IMR-90 (cell line): ENCODE results near the gene FRMD6. TPM values are rescaled to one million over a fixed set of nuclear protein-coding genes. Genes with fewer than 3 reads are reported as not detected.
"Not testable (repeated sequence)": the region's sequence is repeated elsewhere in the genome, so short reads cannot be mapped to it uniquely, and the experiment has no call there.

Experiments
- ATAC-seq: fragments of 200-7000 bp; cut with Tn5 transposase; 2 replicates; pipeline ENCODE4 v1.9.1; 2020; ENCODE audit warnings: low read depth, mild to moderate bottlenecking, moderate library complexity
- BruUV-seq: library from RNA; stranded (reverse); fragments of 400-500 nt; replicated peaks from 2 replicates; lab custom pipeline; 2021; lab: Mats Ljungman, UMichigan
- CTCF ChIA-PET: fragments of 300-600 bp; formaldehyde crosslinking; extraction: SDS; loops from one replicate; lab custom pipeline; 2021; ENCODE audit warnings: antibody characterized with exemption; lab: Yijun Ruan, JAX
- POLR2A ChIA-PET: fragments of 300-600 bp; sonication (Branson Sonifier 250); formaldehyde crosslinking; loops from one replicate; lab custom pipeline; 2022; ENCODE audit warnings: antibody characterized with exemption; ENCODE audit not compliant: unreplicated experiment; lab: Charles Lee
- DNase-seq: peaks from one replicate; pipeline ENCODE4 v3.0.0; 2013
- H2AFZ ChIP-seq: replicated peaks from 2 replicates; pipeline ENCODE3; 2013; ENCODE audit warnings: low read length, mild to moderate bottlenecking; ENCODE audit not compliant: poor library complexity
- H2AK5ac ChIP-seq: 2 replicates; pipeline ENCODE4 v1.6.1; 2013; ENCODE audit warnings: low read depth, low read length, inconsistent platforms
- H2AK9ac ChIP-seq: replicated peaks from 2 replicates; pipeline ENCODE3; 2013; ENCODE audit warnings: mild to moderate bottlenecking, low read depth, low read length, moderate library complexity; ENCODE audit not compliant: poor library complexity
- H2BK120ac ChIP-seq: 2 replicates; pipeline ENCODE4 v1.6.1; 2013; ENCODE audit warnings: low read depth, low read length, inconsistent platforms
- H2BK15ac ChIP-seq: 3 replicates; pipeline ENCODE4 v1.6.1; 2013; ENCODE audit warnings: low read depth, low read length, inconsistent platforms
- H2BK20ac ChIP-seq: 2 replicates; pipeline ENCODE4 v1.6.1; 2013; ENCODE audit warnings: low read depth, mild to moderate bottlenecking, inconsistent platforms, low read length, moderate library complexity
- H2BK5ac ChIP-seq: 2 replicates; pipeline ENCODE4 v1.6.1; 2013; ENCODE audit warnings: mild to moderate bottlenecking, low read depth, low read length, inconsistent platforms; ENCODE audit not compliant: poor library complexity, severe bottlenecking
- H3K14ac ChIP-seq: replicated peaks from 2 replicates; pipeline ENCODE4 v1.6.1; 2013; ENCODE audit warnings: low read depth, low read length, inconsistent platforms
- H3K18ac ChIP-seq: 2 replicates; pipeline ENCODE4 v1.6.1; 2013; ENCODE audit warnings: low read depth, low read length, control low read depth
- H3K23ac ChIP-seq: 2 replicates; pipeline ENCODE4 v1.6.1; 2013; ENCODE audit warnings: low read depth, low read length, inconsistent platforms
- H3K27ac ChIP-seq: 2 replicates; pipeline ENCODE4 v1.5.1; 2013; ENCODE audit warnings: mild to moderate bottlenecking, control low read depth, low read length; ENCODE audit not compliant: insufficient read depth
- H3K27me3 ChIP-seq: 2 replicates; pipeline ENCODE4 v1.6.1; 2013; ENCODE audit warnings: low read length; ENCODE audit not compliant: control insufficient read depth, insufficient read depth
- H3K36me3 ChIP-seq: 2 replicates; pipeline ENCODE4 v1.6.1; 2013; ENCODE audit warnings: low read length, mixed read lengths; ENCODE audit not compliant: control insufficient read depth, insufficient read depth
- H3K4ac ChIP-seq: 2 replicates; pipeline ENCODE4 v1.6.1; 2013; ENCODE audit warnings: low read depth, low read length, inconsistent platforms
- H3K4me1 ChIP-seq: 2 replicates; pipeline ENCODE4 v1.6.1; 2013; ENCODE audit warnings: low read length, mixed read lengths; ENCODE audit not compliant: control insufficient read depth, insufficient read depth
- H3K4me2 ChIP-seq: 2 replicates; pipeline ENCODE4 v1.6.1; 2013; ENCODE audit warnings: low read depth, mild to moderate bottlenecking, control low read depth, low read length, moderate library complexity
- H3K4me3 ChIP-seq: 2 replicates; pipeline ENCODE4 v1.5.1; 2013; ENCODE audit warnings: low read depth, mild to moderate bottlenecking, control low read depth, low read length, moderate library complexity; ENCODE audit not compliant: insufficient read depth
- H3K56ac ChIP-seq: 2 replicates; pipeline ENCODE4 v1.6.1; 2013; ENCODE audit warnings: low read length, inconsistent platforms; ENCODE audit not compliant: insufficient read depth; ENCODE audit errors: extremely low read depth
- H3K79me1 ChIP-seq, 2 experiments: 2 replicates each; pipeline ENCODE4 v1.6.1; 2013; ENCODE audit warnings: low read length in 2 of 2, inconsistent platforms in 1 of 2, low read depth in 1 of 2
- H3K9ac ChIP-seq: 2 replicates; pipeline ENCODE4 v1.6.1; 2013; ENCODE audit warnings: low read depth, low read length, control low read depth
- H3K9me1 ChIP-seq: 2 replicates; pipeline ENCODE4 v1.6.1; 2013; ENCODE audit warnings: low read length, inconsistent platforms; ENCODE audit not compliant: insufficient read depth
- H3K9me3 ChIP-seq: 2 replicates; pipeline ENCODE4 v1.6.1; 2013; ENCODE audit warnings: low read length; ENCODE audit not compliant: control insufficient read depth, insufficient read depth
- H4K20me1 ChIP-seq: 2 replicates; pipeline ENCODE4 v1.6.1; 2013; ENCODE audit warnings: low read length, inconsistent platforms; ENCODE audit not compliant: insufficient read depth
- H4K5ac ChIP-seq: 2 replicates; pipeline ENCODE4 v1.6.1; 2013; ENCODE audit warnings: mild to moderate bottlenecking, low read depth, low read length, control low read depth
- H4K8ac ChIP-seq, 2 experiments: 2 replicates each; pipeline ENCODE4 v1.6.1; 2013; ENCODE audit warnings: low read depth in 2 of 2, low read length in 2 of 2, control low read depth in 1 of 2, inconsistent platforms in 1 of 2
- H4K91ac ChIP-seq: 2 replicates; pipeline ENCODE4 v1.6.1; 2013; ENCODE audit warnings: low read depth, low read length, inconsistent platforms; ENCODE audit not compliant: insufficient read depth
- WGBS, 2 experiments: methylation state at CpG; one replicate each; pipeline versions ENCODE4 v1.1.5 to v1.1.7; 2013; ENCODE audit warnings: missing lambda C conversion rate in 2 of 2; ENCODE audit not compliant: insufficient read length in 1 of 2; ENCODE audit errors: extremely low coverage in 2 of 2; 5-methylcytosine and 5-hydroxymethylcytosine counted together
- dilution Hi-C: fragments of 300-500 bp; cut with HindIII; formaldehyde crosslinking; loops from one replicate; pipeline ENCODE4 v1.14.3; 2018; ENCODE audit warnings: low sequenced_read_pairs; ENCODE audit not compliant: unreplicated experiment
- in situ Hi-C: fragments of 300-500 bp; cut with MboI; formaldehyde crosslinking; loops from 3 replicates; pipeline ENCODE4 v1.14.3; 2019; ENCODE audit warnings: low sequenced_read_pairs, inconsistent platforms, mixed read lengths
- intact Hi-C: fragments of 100-400 bp; cut with micrococcal nuclease; formaldehyde crosslinking; loops from 2 replicates; pipeline ENCODE4 v1.10.0; 2022
- polyA plus RNA-seq, 3 experiments: library from polyadenylated mRNA; depleted of rRNA; stranded (reverse); fragments of >200 nt; gene quantifications; 2 replicates each; pipeline ENCODE4 v1.2.3, GENCODE V29; 2012; ENCODE audit warnings: low replicate concordance in 1 of 3
- total RNA-seq: library from RNA; depleted of rRNA; stranded (reverse); fragments of >200 nt; gene quantifications from 2 replicates; pipeline ENCODE4 v1.2.3, GENCODE V29; 2012

The FRMD6 gene
- total and polyA plus RNA-seq, 2 of the 4 experiments (the other 2 are of a cell fraction), result 243 to 682 TPM

DNA sequence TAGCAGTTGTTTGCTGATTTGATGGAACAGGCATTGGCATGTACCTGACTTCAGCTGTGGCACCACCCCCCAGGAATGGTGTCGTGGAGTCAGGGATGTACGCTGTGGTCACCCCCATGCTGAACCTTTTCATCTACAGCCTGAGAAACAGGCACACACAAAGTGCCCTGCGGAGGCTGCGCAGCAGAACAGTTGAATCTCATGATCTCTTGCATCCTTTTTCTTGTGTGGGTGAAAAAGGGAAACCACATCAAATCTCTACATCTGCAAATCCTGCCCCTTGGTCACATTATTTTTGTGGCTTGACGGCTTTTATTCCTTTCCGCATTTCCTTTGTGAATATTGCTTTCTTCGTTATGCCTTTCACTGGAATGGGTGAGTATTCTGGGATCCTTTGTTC lies 106.0 kb downstream of the FRMD6 start:
- H3K4me1 ChIP-seq, H2AFZ ChIP-seq, ATAC-seq, H4K5ac ChIP-seq, H3K23ac ChIP-seq, H3K36me3 ChIP-seq, H3K18ac ChIP-seq, H3K9me3 ChIP-seq, H3K14ac ChIP-seq, POLR2A ChIA-PET, H3K4me3 ChIP-seq, H3K56ac ChIP-seq, H2AK9ac ChIP-seq, BruUV-seq, H3K4ac ChIP-seq, intact Hi-C loops, H4K8ac ChIP-seq, H2BK15ac ChIP-seq, H2BK120ac ChIP-seq, H3K4me2 ChIP-seq, H3K79me1 ChIP-seq, H4K20me1 ChIP-seq, CTCF ChIA-PET, H2BK5ac ChIP-seq, H3K27me3 ChIP-seq, H2AK5ac ChIP-seq, H3K9me1 ChIP-seq, in situ Hi-C loops, H2BK20ac ChIP-seq, H3K9ac ChIP-seq, H4K91ac ChIP-seq, dilution Hi-C loops, H3K27ac ChIP-seq, DNase-seq: not testable (repeated sequence)
- WGBS, 2 experiments, result no CpG with 5 or more reads among the region's 7 CpGs
